Spleen (tissue), 7 donors: ENCODE results near the gene KCNAB1.

Experiments used
- POLR2A ChIP-seq, 3 donors: fragments of 450-650 bp; IDR thresholded peaks; one replicate each; pipeline ENCODE4 v1.5.1; 2017; ENCODE audit warnings: antibody characterized with exemption in 3 of 3, mild to moderate bottlenecking in 1 of 3
- POLR2AphosphoS5 ChIP-seq, 3 donors: sonication (generic); formaldehyde crosslinking; IDR thresholded peaks; one replicate each; pipeline ENCODE4 v1.5.1; 2017; ENCODE audit warnings: antibody characterized with exemption in 3 of 3
- TF ChIP-seq, protein P1 (sequence below), 11 experiments: fragments of 200-600 bp in 7 of 11; fragments of 450-650 bp in 4 of 11; sonication (generic) in 4 of 11; IDR thresholded peaks in 8 of 11; conservative IDR thresholded peaks in 3 of 11; 1 replicate in 7 of 11; 2 replicates in 4 of 11; pipeline versions ENCODE4 v1.4.0 to v1.8.0; 2016 to 2021; ENCODE audit warnings: antibody characterized with exemption in 11 of 11, inconsistent platforms in 4 of 11, mild to moderate bottlenecking in 1 of 11
- donor health status: DM: no; HTN: no; CAD: no; lungs with moderate emphysema.
- donor health status: DM: no; HTN: no; CAD: no.
- donor health status: DM: no; HTN: no; CAD: no.

DNA sequence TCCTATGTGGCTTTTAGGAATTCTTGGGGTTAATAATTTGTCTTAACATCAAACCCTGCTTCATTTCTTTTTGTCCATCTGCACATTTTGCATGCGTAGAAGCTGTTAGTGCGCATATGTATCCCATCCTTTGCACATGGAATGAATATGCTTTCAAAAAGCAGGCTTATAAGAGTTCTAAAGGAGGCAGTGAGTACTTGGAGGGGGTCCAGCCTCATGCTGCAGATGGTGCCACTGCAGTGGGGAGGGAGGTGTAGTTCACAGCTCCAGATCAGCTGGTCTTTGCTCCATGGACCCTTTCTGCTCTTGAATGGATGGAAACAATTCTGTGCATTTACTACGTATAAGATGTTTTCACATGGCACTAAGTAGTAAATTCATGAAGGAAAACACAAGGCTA lies 455.3 kb downstream of the KCNAB1 start:
- TF ChIP-seq, protein P1, sequence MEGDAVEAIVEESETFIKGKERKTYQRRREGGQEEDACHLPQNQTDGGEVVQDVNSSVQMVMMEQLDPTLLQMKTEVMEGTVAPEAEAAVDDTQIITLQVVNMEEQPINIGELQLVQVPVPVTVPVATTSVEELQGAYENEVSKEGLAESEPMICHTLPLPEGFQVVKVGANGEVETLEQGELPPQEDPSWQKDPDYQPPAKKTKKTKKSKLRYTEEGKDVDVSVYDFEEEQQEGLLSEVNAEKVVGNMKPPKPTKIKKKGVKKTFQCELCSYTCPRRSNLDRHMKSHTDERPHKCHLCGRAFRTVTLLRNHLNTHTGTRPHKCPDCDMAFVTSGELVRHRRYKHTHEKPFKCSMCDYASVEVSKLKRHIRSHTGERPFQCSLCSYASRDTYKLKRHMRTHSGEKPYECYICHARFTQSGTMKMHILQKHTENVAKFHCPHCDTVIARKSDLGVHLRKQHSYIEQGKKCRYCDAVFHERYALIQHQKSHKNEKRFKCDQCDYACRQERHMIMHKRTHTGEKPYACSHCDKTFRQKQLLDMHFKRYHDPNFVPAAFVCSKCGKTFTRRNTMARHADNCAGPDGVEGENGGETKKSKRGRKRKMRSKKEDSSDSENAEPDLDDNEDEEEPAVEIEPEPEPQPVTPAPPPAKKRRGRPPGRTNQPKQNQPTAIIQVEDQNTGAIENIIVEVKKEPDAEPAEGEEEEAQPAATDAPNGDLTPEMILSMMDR (IDR thresholded peaks at IDR 0.05 in 8 of 11, conservative IDR thresholded peaks at IDR 0.05 in 3 of 11), result no peak
- no peak for TF ChIP-seq POLR2A (IDR thresholded peaks at IDR 0.05)
- no peak for TF ChIP-seq POLR2AphosphoS5 (IDR thresholded peaks at IDR 0.05)
